Measurements from ENCODE around the gene CYP20A1.

Gene CYP20A1

GRCh38 chr2:203195331-203196036 is 43.3 kb upstream of the CYP20A1 start:
- no peaks in the 10 kb centered on the region for H3K27me3 ChIP-seq (ENCODE audit: control insufficient read depth, low read length)
- H3K36me3 ChIP-seq (ENCODE audit: control insufficient read depth, low read length), result no peaks in the 10 kb centered on the region
- H3K4me3 ChIP-seq (ENCODE audit: low read length), result no peak overlapping the region
- H3K4me2 ChIP-seq (ENCODE audit: low read length), result no peak overlapping the region
- no peaks in the 10 kb centered on the region for H3K79me2 ChIP-seq (ENCODE audit: control insufficient read depth, low read length)
- no peaks in the 10 kb centered on the region for H3F3A ChIP-seq (ENCODE audit: control insufficient read depth, insufficient read depth)
- no peak overlapping the region for H3K27ac ChIP-seq (ENCODE audit: low read depth, low read length)
- no peaks in the 10 kb centered on the region for H4K20me1 ChIP-seq (ENCODE audit: control insufficient read depth, insufficient read depth, low read depth, low read length)
- no peak for TF ChIP-seq EZH2phosphoT487 (IDR thresholded peaks at IDR 0.05; ENCODE audit: borderline replicate concordance, low read length)
- TF ChIP-seq CTCF (IDR thresholded peaks at IDR 0.05; ENCODE audit: low read depth, low read length, poor library complexity, severe bottlenecking), result no peak
- H3K9me3 ChIP-seq (ENCODE audit: control insufficient read depth, insufficient read depth, low read length), result no peaks in the 10 kb centered on the region
- H3K4me1 ChIP-seq (ENCODE audit: control insufficient read depth, low read length), result no peaks in the 10 kb centered on the region
- H3K9me2 ChIP-seq (replicated peaks; ENCODE audit: control insufficient read depth, low read length), result no peaks in the 10 kb centered on the region

GRCh38 chr2:203200866-203201265 is 38.0 kb upstream of the CYP20A1 start:
- Histone ChIP-seq H3K36me3 (ENCODE audit: control insufficient read depth, low read length) (no peaks in the 10 kb centered on the region), H4K20me1 (ENCODE audit: control insufficient read depth, insufficient read depth, low read depth, low read length) (no peaks in the 10 kb centered on the region), H3K79me2 (ENCODE audit: control insufficient read depth, low read length) (no peaks in the 10 kb centered on the region), H3K4me2 (ENCODE audit: low read length) (no peak overlapping the region), H3K4me1 (ENCODE audit: control insufficient read depth, low read length) (no peaks in the 10 kb centered on the region), H3K27ac (ENCODE audit: low read depth, low read length) (no peak overlapping the region), H3F3A (ENCODE audit: control insufficient read depth, insufficient read depth) (no peaks in the 10 kb centered on the region), H3K27me3 (ENCODE audit: control insufficient read depth, low read length) (no peaks in the 10 kb centered on the region), H3K9me2 (replicated peaks; ENCODE audit: control insufficient read depth, low read length) (no peaks in the 10 kb centered on the region), H3K4me3 (ENCODE audit: low read length) (no peak overlapping the region), H3K9me3 (ENCODE audit: control insufficient read depth, insufficient read depth, low read length) (no peaks in the 10 kb centered on the region)
- TF ChIP-seq EZH2phosphoT487 (IDR thresholded peaks at IDR 0.05; ENCODE audit: borderline replicate concordance, low read length), result no peak
- no peak for TF ChIP-seq CTCF (IDR thresholded peaks at IDR 0.05; ENCODE audit: low read depth, low read length, poor library complexity, severe bottlenecking)

- H3K4me2 ChIP-seq (ENCODE audit: low read length), result no peak overlapping the region
- H3K27ac ChIP-seq (ENCODE audit: low read depth, low read length), result no peak overlapping the region
- TF ChIP-seq CTCF (IDR thresholded peaks at IDR 0.05; ENCODE audit: low read depth, low read length, poor library complexity, severe bottlenecking) (no peak), EZH2phosphoT487 (IDR thresholded peaks at IDR 0.05; ENCODE audit: borderline replicate concordance, low read length) (no peak)
- no peaks in the 10 kb centered on the region for H3K27me3 ChIP-seq (ENCODE audit: control insufficient read depth, low read length)
- no peaks in the 10 kb centered on the region for H3K9me3 ChIP-seq (ENCODE audit: control insufficient read depth, insufficient read depth, low read length)
- H3F3A ChIP-seq (ENCODE audit: control insufficient read depth, insufficient read depth), result no peaks in the 10 kb centered on the region
- no peaks in the 10 kb centered on the region for H4K20me1 ChIP-seq (ENCODE audit: control insufficient read depth, insufficient read depth, low read depth, low read length)
- H3K9me2 ChIP-seq (replicated peaks; ENCODE audit: control insufficient read depth, low read length), result no peaks in the 10 kb centered on the region
- no peaks in the 10 kb centered on the region for H3K79me2 ChIP-seq (ENCODE audit: control insufficient read depth, low read length)
- no peaks in the 10 kb centered on the region for H3K36me3 ChIP-seq (ENCODE audit: control insufficient read depth, low read length)
- no peaks in the 10 kb centered on the region for H3K4me1 ChIP-seq (ENCODE audit: control insufficient read depth, low read length)
- H3K4me3 ChIP-seq (ENCODE audit: low read length), result no peak overlapping the region
Observed at GRCh38 chr2:203201426-203201825, 37.4 kb upstream of the CYP20A1 start.
